8988T (cell line): Measurements from ENCODE around the gene GALNT18.

ENCODE experiments used
- DNase-seq: peaks from one replicate; pipeline ENCODE4 v3.0.0; 2011

Gene GALNT18

GRCh38 chr11:11491589-11491988 lies 130.2 kb downstream of the GALNT18 start:
- no peak for DNase-seq

- DNase-seq, result no peak
Observed at GRCh38 chr11:11491014-11491413, 130.8 kb downstream of the GALNT18 start.

GRCh38 chr11:11486423-11486822 lies 135.4 kb downstream of the GALNT18 start:
- no peak for DNase-seq

- no peak for DNase-seq
Observed at GRCh38 chr11:11486002-11486401, 135.8 kb downstream of the GALNT18 start.

- no peak for DNase-seq
Observed at GRCh38 chr11:11483627-11484026, 138.2 kb downstream of the GALNT18 start.

GRCh38 chr11:11482730-11483129 lies 139.1 kb downstream of the GALNT18 start:
- DNase-seq, result no peak

GRCh38 chr11:11481371-11481770 lies 140.4 kb downstream of the GALNT18 start:
- no peak for DNase-seq

GRCh38 chr11:11480971-11481370 lies 140.8 kb downstream of the GALNT18 start:
- no peak for DNase-seq

DNA sequence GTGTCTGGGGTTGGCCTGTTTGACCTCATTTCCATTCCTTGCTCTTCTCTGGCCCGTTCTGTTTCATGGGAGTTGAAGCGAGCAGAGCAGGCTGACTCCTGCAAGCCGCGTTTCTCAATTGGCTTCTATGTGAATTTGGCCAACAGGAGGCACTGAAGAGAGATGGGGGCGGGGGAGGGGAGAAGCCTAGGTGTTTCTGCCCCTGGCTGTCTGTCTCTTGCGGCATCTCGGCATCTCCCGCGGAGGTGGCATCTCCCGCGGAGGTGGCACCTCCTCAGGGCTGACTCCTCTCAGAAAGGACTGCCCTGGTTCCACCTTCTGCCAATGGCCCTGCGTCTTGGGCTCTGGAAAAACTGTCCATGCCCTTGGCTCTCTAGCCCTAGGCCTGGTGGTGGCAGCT lies 143.1 kb downstream of the GALNT18 start:
- DNase-seq, result no peak

GRCh38 chr11:11477695-11478420 lies 143.9 kb downstream of the GALNT18 start:
- DNase-seq, result no peak

DNA sequence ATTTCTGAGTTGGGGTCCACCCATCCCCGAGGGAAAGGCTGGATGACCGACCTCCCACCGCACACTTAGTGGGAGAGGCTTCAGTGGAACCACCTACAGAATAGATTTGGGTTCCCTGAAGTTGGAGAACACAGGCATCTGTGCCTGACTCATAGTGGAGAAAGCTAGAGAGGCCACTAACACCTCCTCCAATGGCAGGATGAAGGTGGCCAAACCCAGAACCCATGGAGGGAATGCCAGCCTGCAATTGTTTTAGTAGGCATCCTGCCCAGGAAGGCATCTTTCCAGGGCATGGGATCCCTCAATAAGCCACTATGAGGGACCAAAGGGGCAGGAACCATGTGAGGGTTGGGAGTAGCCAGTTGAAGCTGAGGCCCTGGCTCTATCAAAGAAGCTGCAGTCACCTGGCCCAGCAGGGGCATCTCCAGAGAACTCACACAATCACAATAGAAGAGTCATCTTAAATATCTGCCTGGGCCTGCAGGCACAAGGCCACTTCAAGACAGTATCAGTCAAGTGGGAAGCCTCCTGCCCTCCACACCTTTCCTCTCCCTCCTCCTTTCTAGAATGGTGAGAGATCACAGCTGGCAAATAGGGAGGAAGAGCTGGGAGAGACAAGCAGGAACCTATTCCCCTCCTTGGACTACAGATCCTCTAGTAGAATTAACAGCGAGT lies 144.7 kb downstream of the GALNT18 start:
- no peak for DNase-seq

DNA sequence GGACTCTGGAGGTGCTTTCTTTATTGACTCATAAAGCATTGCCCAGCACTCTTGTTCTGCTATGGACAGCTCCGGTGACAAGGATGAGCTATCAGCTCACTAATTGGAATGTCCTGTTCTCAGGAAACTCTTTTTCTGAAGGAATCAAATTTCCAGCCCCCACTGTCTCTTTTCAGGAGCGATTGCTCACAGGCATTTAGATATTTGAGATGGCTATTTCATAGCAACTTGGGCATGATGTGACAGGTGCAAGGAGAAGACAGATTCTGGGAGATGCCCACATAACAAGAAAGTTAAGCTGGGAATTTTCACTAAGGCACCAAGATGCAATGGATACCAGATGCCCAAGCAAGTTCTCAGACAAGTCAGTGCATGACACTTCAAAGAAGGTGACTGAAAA lies 145.3 kb downstream of the GALNT18 start:
- DNase-seq, result no peak

- no peak for DNase-seq
Observed at GRCh38 chr11:11472106-11472505, 149.7 kb downstream of the GALNT18 start.

DNA sequence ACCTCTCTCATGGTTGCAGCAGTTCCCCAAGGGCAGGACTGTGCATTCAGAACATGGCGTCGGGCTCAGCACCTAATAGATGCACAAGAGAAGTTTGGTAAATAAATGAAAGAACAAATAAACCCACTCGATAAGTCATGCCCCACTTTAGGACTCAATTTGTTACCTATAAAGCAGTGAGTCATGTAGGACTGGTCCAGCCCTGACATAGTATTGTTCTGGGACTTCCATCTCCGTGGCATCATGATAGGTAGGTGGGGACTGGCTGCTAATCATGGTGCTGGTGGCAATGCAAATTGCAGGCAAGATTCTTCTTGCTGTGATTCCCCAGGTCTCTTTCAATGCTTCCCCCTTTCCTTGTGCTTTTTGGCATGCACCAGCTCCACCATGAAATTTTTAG lies 150.6 kb downstream of the GALNT18 start:
- DNase-seq, result no peak

DNA sequence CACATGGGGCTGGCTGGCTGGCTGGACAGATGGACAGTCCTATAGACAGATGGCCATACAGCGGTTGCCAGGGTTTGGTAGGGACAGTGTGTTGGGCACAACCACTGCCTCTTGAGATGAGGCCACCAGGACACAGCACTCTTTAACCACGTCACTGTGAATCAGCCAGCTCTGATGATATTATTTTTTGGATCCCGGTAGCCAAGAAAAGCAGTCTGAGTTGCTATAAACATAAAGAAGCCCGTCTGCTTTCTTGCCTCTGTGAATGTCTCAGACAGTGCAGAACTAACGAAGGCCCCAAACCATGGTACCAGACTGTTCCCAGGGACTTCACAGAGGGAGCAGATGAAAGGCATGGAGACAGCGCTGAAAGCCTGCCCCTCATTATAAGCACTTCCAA lies 152.9 kb downstream of the GALNT18 start:
- no peak for DNase-seq

DNA sequence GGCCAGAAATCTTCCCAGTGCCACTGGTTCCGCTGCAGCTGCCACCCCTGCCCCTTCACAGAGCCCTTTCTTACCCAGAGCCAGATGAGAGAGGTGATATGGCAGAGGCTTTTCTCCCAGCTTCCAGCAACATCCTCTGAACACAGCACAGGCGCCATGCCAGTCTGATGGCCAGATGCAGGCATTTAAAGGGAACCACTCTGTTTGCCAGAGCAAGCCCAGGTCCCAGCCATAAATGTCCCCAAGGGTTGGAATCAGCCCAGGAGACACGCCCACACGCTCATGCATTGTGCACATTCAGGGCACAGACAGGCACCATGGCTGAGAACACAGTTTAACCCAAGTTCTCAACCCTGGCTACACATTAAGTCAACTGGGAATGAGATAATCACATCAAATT lies 154.5 kb downstream of the GALNT18 start:
- no peak for DNase-seq

DNA sequence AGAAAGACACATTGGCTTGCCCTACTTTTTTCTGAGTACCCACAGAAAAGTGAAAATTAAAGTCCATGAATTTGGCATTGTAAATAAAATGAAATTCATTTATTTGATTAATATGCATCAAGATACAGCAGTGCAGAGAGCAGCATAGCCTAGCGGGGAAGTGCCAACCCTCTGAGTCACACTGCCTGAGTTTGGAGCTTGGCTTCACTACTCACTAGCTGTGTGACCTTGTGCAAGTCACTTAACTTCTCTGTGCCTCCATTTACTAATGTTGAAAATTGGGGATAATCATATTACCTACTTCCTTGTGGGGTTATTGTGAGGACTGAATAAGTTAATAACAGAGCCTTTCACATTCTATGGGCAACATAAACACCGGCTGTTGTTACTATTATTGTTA lies 157.2 kb downstream of the GALNT18 start:
- DNase-seq, result no peak

- DNase-seq, result no peak
Observed at GRCh38 chr11:11463405-11463804, 158.4 kb downstream of the GALNT18 start.

- no peak for DNase-seq
Observed at GRCh38 chr11:11461473-11461872, 160.3 kb downstream of the GALNT18 start.

- DNase-seq, result no peak
Observed at GRCh38 chr11:11459578-11459977, 162.2 kb downstream of the GALNT18 start.

DNA sequence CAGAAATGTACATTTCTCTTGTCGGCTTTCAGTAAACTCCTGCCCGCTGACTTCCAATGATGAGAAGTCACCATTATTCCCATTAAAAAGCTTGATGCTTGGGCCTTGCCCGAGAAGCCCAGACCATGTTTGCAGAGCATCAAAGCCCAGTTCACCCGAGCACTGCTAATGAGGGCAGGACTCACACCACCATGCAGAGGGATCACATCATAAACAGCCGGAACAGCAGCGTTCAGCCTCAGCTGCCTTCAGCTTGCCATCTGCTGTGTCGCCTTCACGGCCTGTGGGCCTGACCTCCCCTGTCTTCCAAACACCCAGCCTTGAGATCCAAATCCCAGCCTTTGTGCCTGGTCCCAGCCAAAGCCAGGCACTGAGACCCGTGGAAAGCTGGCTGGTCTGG lies 163.3 kb downstream of the GALNT18 start:
- no peak for DNase-seq

DNA sequence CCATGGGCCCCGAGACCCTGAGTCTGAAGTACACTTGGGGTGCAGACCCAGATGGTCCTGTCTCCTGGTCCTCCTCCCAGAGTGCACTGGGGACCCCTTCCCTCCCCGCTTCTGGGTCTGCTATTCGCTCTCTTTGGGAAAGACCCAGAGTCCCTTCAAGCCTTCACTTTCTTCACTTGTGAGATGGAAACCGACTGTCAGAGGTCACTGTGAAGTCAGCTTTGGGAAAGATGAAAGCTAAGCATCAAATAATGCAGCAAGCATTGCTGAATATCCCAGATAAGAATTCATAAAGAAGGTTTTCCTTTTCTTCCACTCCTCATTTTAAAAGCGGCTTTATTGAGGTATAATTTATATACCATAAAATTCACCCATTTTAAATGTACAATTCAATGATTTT lies 163.8 kb downstream of the GALNT18 start:
- no peak for DNase-seq

GRCh38 chr11:11456866-11457265 lies 164.9 kb downstream of the GALNT18 start:
- no peak for DNase-seq

DNA sequence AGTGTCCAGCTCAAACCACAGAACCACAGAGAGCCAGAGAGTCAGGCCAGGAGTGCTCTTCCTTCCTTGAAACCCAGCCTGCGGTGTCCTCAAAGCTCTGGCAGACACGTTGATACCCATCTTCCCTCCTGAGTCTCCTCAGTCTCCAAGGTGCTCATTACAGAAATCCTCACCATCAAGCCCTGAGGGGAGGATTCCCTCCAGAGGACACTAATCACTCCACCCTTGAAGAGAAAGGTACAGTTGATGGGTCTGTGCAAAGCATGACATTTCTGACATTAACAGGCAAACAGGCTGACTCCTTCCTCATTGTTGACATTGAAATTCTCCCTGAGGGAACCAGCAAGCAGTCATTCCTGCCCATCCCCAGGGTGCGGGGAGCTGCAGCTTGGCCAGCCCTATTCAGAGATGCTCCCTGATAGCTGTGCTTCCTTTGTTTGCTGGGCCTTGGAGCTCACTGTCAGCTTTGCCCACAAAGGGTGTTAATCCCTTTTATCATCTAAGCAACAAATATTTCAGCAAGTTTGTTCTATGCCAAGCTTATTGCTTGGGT lies 167.1 kb downstream of the GALNT18 start:
- DNase-seq, result no peak
